Osteocyte (in vitro differentiated cells): ENCODE data around the gene CRACDL. TPM values are rescaled to one million over a fixed set of nuclear protein-coding genes. Genes with fewer than 3 reads are reported as not detected.

Source experiments
- DNase-seq: peaks from one replicate; pipeline ENCODE4 v3.0.0; 2021; ENCODE audit warnings: mixed read lengths; ENCODE audit not compliant: unreplicated experiment; ENCODE audit errors: extremely low spot score
- H3K27ac Mint-ChIP-seq: one replicate; pipeline ENCODE4 v1.8.0; 2021; ENCODE audit warnings: mild to moderate bottlenecking, mixed read lengths; ENCODE audit not compliant: unreplicated experiment
- H3K27me3 Mint-ChIP-seq: one replicate; pipeline ENCODE4 v1.8.0; 2021; ENCODE audit warnings: mixed read lengths; ENCODE audit not compliant: unreplicated experiment
- H3K36me3 Mint-ChIP-seq: one replicate; pipeline ENCODE4 v1.8.0; 2021; ENCODE audit warnings: mixed read lengths; ENCODE audit not compliant: unreplicated experiment
- H3K4me1 Mint-ChIP-seq: one replicate; pipeline ENCODE4 v1.8.0; 2021; ENCODE audit warnings: mixed read lengths; ENCODE audit not compliant: unreplicated experiment
- H3K4me3 Mint-ChIP-seq: one replicate; pipeline ENCODE4 v1.8.0; 2021; ENCODE audit warnings: mild to moderate bottlenecking, moderate library complexity, mixed read lengths; ENCODE audit not compliant: unreplicated experiment
- H3K9me3 Mint-ChIP-seq: one replicate; pipeline ENCODE4 v1.8.0; 2021; ENCODE audit warnings: mixed read lengths; ENCODE audit not compliant: unreplicated experiment
- total RNA-seq: library from RNA; stranded (reverse); gene quantifications from 2 replicates; pipeline ENCODE4 v1.2.1, GENCODE V29; 2021
- TF ChIP-seq, protein P1 (sequence below): fragments of 200-600 bp; sonication (generic); IDR thresholded peaks from 2 replicates; pipeline ENCODE4 v1.5.0; 2021; ENCODE audit warnings: antibody characterized with exemption, mild to moderate bottlenecking, moderate library complexity

CRACDL gene
- total RNA-seq, 1 donor from 2014 or later, result 1.3 TPM

DNA sequence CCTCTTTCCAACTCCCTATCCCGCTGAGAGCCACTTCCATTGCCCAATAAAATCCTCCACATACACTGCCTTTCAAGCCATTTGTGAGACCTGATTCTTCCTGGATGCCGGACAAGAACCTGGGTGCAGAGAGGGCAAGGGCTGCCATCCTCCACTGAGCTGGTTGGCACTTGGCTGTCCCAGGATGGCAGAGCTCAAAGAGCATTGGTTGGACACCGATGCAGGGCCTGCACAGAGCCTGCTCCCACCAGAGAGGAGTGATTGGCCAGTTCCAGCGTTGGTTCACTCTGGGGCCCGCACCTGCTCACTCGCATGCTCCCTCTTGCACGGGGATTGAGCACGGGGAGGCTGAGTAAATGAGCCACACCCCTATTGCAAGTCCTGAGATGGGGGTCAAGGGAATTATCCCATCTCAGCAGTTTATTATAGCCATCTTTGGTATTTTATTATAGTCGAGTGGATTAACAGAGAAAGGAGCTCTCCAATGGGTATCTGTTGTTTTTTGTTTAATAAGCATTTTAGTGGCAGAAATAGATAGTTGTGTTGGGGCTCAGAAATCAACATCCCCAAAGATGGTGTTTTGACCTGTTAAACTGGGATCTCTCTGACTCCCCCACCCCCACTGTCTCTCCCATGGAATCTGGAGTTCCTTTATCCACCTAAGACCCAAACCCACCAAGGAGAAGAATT is 185.3 kb downstream of the CRACDL start:
- Mint-ChIP-seq H3K9me3 (no peaks in the 10 kb centered on the region), H3K4me1 (peaks cover 6% of the 10 kb centered on the region)

DNA sequence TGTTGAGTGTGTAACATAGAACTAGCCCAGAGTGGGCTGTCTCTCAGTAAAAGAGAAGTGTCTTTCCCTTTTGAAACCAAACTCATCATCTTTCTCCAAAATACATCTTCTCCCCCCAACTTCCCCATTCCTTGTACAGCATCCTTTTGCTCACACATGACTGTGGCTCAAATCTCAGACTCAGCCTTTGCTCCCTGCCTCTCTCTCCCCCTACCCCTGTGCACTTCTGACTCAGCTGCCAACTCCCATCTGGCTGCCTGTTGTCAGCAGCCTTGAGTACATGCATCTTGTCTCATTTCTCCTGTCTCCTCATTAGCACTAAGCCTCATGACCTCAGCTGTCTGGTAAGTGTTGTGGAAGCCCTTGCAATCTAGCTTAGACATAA is 187.0 kb downstream of the CRACDL start:
- TF ChIP-seq, protein P1, sequence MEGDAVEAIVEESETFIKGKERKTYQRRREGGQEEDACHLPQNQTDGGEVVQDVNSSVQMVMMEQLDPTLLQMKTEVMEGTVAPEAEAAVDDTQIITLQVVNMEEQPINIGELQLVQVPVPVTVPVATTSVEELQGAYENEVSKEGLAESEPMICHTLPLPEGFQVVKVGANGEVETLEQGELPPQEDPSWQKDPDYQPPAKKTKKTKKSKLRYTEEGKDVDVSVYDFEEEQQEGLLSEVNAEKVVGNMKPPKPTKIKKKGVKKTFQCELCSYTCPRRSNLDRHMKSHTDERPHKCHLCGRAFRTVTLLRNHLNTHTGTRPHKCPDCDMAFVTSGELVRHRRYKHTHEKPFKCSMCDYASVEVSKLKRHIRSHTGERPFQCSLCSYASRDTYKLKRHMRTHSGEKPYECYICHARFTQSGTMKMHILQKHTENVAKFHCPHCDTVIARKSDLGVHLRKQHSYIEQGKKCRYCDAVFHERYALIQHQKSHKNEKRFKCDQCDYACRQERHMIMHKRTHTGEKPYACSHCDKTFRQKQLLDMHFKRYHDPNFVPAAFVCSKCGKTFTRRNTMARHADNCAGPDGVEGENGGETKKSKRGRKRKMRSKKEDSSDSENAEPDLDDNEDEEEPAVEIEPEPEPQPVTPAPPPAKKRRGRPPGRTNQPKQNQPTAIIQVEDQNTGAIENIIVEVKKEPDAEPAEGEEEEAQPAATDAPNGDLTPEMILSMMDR, result no peak
- Mint-ChIP-seq H3K27ac (no peak overlapping the region), H3K4me1 (peaks cover 6% of the 10 kb centered on the region), H3K36me3 (no peaks in the 10 kb centered on the region), H3K9me3 (no peaks in the 10 kb centered on the region), H3K27me3 (peaks cover 44% of the 10 kb centered on the region), H3K4me3 (no peak overlapping the region)
- no peak for DNase-seq

More for the DNA sequence above, 185.3 kb downstream of the CRACDL start:
- TF ChIP-seq, protein P1, result no peak
- peaks cover 56% of the 10 kb centered on the region for H3K27me3 Mint-ChIP-seq
- no peaks in the 10 kb centered on the region for H3K36me3 Mint-ChIP-seq
- H3K27ac Mint-ChIP-seq, result no peak overlapping the region
- no peak for DNase-seq
- no peak overlapping the region for H3K4me3 Mint-ChIP-seq

DNA sequence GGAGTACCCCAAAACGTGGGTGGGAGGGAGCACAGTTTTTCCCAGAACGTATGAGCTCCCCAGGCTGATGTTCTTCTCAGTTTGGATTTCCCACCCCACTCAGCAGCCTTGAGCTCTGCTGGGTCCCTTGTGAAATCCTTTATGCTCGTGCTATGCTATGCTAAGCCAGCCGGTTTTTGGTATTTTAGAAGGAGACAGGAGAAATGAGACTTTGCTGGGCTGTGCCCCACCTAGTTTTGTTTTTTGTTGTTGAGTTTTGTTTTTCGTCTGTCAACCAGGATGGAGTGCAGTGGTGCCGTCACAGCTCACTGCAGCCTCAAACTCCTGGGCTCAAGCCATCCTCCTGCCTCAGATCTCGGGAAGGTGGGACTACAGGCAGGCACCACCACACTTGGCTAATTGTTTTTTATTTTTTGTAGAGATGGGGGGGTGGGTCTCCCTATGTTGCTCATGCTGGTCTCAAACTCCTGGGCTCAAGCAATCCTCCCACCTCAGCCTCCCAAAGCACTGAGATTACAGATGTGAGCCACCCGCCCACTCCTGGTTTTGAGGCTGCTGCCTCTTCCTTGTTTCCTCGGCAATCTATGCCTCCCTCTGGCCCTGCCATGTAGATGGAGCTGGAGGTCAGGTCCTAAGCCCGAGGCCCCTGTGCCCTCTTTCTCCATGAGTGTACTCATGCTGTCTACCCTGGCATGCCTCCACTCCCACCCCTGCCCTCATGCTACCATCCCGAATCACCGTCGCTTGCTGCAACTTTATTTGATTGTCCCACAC is 187.5 kb downstream of the CRACDL start:
- H3K27ac Mint-ChIP-seq, result no peak overlapping the region
- no peaks in the 10 kb centered on the region for H3K9me3 Mint-ChIP-seq
- H3K4me1 Mint-ChIP-seq, result peaks cover 6% of the 10 kb centered on the region
- no peak for DNase-seq
- no peak overlapping the region for H3K4me3 Mint-ChIP-seq
- TF ChIP-seq, protein P1, result no peak
- H3K27me3 Mint-ChIP-seq, result peaks cover 38% of the 10 kb centered on the region
- no peaks in the 10 kb centered on the region for H3K36me3 Mint-ChIP-seq

DNA sequence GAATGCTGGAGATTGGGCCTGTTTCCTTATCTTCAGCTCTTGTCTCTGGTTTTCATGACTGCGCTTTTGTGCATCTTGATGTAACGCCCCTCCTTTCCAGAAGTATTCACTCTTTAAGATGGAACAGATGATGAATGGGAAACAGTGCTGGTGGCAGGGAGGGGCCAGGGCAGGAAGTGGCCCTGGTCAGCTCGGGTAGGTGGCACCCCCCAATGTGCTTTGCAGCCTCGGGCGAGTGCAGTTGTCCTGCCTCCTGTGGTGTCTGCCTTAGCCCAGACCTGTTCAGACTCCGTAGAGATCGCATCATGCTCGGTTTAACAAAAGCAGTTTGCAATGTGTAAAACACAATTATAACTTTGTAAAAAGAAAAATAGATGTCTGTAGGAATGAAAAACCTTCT is 188.1 kb downstream of the CRACDL start:
- Mint-ChIP-seq H3K27ac (no peak overlapping the region), H3K4me3 (no peak overlapping the region), H3K36me3 (no peaks in the 10 kb centered on the region), H3K27me3 (peaks cover 35% of the 10 kb centered on the region), H3K9me3 (no peaks in the 10 kb centered on the region), H3K4me1 (peaks cover 6% of the 10 kb centered on the region)
- TF ChIP-seq, protein P1, result no peak
- no peak for DNase-seq

DNA sequence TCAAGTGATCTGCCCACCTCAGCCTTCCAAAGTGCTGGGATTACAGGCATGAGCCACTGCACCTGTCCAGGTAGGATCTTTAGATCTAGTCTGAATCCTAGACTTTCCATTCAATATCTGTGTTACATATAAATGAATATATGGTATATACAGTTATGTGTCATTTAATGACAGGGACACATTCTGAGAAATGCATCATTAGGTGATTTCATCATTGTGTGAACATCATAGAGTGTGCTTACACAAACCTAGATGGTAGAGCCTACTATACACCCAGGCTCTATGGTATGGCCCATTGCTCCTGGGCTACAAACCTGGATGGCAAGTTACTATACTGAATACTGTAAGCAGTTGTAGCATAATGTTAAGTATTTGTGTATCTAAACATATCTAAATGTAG is 189.6 kb downstream of the CRACDL start:
- H3K4me3 Mint-ChIP-seq, result no peak overlapping the region
- H3K36me3 Mint-ChIP-seq, result no peaks in the 10 kb centered on the region
- H3K9me3 Mint-ChIP-seq, result no peaks in the 10 kb centered on the region
- TF ChIP-seq, protein P1, result no peak
- DNase-seq, result no peak
- H3K27ac Mint-ChIP-seq, result no peak overlapping the region
- H3K4me1 Mint-ChIP-seq, result peaks cover 6% of the 10 kb centered on the region
- peaks cover 34% of the 10 kb centered on the region for H3K27me3 Mint-ChIP-seq
